HG03175 (cell line): ENCODE results near the gene RALGPS2.
"Not testable (repeated sequence)": the region's sequence is repeated elsewhere in the genome, so short reads cannot be mapped to it uniquely, and the experiment has no call there.

Source experiments
- ATAC-seq: cut with Tn5 transposase; IDR thresholded peaks from one replicate; pipeline ENCODE4 v1.9.1; 2021; ENCODE audit warnings: mild to moderate bottlenecking, moderate library complexity; ENCODE audit not compliant: unreplicated experiment

RALGPS2 gene

DNA sequence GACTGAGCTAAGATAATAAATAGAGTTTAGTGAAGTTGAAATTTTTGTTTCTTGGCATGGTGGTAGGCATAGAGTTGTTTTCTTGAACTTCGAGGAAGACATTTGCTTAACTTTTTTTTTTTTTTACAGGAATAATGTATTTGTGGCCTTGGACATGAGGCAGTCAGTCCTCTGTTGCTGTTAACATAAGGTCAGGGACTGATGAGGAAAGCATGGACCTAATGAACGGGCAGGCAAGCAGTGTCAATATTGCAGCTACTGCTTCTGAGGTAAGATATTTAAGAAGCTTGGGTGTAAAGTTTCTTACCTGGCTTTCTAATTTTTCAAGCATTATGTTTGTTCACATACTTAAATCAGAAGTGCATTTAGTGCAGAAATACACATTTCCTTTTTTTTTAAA, 51.5 kb downstream of the RALGPS2 start:
- ATAC-seq, result no peak

DNA sequence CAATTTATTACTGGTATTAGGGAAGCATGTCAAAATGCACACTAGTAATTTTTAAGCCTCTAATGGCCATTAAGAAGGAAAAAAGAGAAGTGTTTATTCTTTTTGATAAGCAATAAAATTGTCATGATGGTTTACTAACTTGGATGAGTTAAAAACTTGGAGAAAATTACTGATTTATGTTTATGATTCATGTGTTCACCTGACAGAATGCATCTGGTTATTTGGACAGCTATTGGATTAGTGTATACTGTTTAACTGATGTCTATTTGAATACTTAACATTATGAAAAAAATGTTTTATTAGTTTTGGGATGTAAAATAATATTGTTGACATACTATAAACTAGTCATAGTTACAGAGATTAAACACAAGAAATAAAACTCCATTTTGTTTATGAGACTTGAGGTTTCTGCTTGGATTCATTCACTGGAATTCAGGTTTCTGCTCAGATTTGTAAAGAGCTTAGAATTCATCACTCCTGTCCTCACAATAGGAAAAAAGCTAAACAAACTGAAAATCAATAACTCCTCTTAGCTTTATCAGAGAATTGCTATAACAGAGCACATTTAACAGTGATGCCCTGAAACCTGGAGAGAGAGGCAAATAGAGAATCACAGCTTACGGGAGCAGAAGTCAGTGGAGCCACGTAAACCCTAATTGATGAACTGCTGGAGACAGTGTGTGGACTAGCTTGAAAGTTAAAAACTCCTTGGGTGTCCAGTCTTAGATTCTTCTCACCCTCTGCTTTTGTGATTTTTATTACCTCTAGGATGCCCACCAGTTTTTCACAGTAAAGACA, 56.7 kb downstream of the RALGPS2 start:
- no peak for ATAC-seq

DNA sequence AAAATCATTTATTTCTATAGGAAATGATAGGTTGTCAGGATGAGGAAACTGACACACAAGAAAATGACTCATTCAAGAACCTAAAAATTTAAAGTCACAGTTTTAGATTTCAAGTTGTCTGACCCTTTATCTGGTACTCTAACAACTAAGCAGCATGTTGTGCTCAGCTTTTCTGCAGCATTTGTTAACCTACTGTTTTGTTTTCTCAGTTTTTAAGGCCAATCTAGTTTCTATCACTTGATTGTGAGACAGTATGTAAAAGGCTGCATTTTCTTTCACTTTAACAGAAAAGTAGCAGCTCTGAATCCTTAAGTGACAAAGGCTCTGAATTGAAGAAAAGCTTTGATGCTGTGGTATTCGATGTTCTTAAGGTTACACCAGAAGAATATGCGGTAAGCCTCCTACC, 59.1 kb downstream of the RALGPS2 start:
- no peak for ATAC-seq

DNA sequence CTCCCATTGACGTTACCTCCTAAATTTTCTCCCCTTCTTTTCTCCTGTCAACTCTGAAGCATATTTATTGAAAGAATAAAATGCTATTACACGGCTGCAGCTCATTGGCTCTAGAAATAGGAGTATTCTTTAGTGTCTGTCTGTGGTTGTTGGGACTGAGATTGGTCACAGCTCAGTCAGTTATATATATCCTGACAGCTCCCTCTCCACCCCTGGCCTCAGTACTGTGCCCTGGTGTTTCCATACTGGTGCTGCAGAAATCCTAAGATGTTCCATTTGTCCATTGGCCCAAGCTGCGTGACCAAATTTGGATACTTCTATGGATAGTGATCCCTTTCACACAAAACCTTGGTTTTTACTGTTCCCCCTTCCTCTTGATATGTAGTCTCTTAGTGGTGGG, 67.3 kb downstream of the RALGPS2 start:
- ATAC-seq, result no peak

DNA sequence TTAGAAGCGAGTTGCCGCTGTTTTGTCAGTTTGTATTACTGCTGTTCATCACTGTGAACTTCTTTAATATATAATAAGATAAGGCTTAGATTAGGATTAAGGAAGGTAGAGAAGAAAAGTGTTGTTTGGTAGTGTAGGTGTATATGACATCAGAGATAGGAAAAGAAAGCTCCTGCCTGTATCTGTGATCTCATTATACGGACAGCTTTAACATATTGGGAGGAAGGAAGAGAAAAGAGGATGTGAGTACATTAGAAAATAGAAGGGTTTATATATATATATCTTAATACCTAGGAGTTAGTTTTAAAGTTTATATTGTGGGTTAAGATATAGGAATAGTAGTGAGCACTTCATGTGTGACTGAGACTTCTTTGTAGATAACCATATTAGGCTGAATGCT, 71.0 kb downstream of the RALGPS2 start:
- ATAC-seq, result no peak

DNA sequence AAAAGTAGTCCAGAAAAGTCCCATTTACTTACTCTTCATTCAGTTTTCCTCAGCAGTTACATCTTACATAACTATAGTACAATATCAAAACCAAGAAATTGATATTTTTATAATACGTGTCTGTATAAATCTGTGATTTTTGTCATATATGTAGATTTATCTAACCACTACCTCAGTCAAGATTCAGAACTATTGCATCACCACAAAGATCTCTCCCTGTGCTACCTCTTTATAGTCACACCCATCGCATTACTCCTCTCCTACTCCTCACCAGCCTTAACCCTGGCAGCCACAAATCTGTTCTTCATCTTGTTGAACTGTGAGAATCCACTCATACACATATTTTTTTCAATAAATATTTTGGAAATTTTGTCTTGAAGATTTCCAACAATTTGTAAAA, 72.5 kb downstream of the RALGPS2 start:
- ATAC-seq, result no peak

DNA sequence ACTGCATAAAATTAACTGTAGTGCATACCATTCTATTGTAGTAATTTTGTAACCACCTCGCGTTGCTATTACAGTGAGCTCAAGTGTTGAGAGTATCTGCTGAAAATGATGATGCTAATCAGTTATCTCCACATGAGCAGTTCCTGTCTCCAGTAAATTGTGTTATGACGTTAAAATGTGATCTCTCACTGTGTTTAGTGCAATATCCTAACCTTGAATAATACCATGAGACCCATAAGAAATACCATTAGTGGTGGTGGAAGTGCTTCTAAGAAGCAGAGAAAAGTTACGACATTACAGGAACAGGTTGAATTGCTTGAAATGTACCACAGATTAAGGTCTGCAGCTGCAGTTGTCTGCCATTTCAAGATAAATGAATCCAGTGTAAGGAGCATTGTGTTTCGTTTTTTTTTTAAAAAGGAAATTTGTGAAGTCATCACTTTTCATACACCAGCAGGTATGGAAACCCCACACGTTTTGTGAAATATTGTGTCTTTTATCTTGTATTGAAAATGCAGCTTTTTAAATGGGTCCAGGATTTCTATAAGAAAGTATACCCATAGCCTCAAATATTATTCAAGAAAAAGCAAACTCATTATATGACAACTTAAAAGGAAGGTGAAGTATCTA, 73.3 kb downstream of the RALGPS2 start:
- no peak for ATAC-seq

GRCh38 chr1:178802873-178803272, 77.8 kb downstream of the RALGPS2 start:
- no peak for ATAC-seq

- no peak for ATAC-seq
These were observed 81.7 kb downstream of the RALGPS2 start for GRCh38 chr1:178806665-178807300.

- no peak for ATAC-seq
These were observed 83.5 kb downstream of the RALGPS2 start for GRCh38 chr1:178808529-178808928.

GRCh38 chr1:178810585-178810984, 85.5 kb downstream of the RALGPS2 start:
- no peak for ATAC-seq

DNA sequence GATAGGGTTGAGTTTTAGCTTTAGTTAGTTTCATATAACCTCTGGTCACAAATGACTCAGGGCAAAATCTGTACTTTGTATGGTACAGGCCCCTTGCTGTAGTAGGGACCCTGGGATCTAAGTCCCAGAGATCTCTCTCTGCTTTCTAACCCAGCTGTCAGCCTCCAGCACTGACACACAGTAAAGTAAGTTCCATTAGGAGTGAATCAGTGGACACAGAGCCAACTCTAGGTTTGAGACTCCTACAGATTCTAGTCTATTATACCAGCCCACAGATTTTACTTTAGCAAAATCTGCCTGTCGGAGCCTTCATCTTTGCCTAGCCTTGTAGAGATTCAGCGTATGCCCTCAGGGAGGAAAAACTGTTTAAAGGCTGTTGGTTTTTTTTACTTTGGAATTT, 93.4 kb downstream of the RALGPS2 start:
- no peak for ATAC-seq

DNA sequence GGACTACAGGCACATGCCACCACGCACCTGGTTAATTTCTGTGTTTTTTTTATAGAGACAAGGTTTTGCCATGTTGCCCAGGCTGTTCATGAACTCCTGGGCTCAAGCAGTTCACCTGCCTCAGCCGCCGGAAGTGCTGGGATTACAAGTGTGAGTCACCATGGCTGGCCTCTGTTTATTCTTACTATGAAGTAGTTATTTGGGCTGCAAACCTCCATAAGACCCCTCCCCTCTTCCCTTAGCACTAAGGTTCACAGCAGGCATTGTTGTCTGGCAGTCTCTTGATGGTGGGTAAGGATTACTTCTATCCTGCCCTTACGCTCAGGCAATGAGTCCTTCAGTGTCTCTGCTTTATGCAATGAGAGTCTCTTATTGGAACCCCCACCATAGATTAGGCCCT, 94.1 kb downstream of the RALGPS2 start:
- ATAC-seq, result no peak

- ATAC-seq, result no peak
These were observed 96.3 kb downstream of the RALGPS2 start for GRCh38 chr1:178821134-178821866.

DNA sequence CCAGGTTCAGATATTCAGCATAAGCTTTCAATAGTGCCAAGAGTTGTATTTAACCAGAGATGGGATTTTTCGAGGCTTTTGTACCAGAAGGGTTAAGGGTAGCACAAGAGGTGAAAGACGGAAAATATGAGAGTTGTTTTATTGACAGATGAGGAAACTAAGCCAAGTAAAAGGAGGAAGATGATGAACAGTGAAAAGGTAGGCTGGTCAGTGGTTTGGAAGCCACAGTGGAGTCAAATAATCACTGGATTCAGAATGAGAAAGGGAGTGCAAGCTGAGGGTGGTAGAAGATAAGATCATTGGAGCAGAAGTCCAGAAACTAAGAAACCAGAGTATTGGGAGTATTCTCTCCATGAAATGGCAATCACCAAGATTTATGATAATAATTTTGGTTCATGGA, 100.1 kb downstream of the RALGPS2 start:
- ATAC-seq, result no peak

DNA sequence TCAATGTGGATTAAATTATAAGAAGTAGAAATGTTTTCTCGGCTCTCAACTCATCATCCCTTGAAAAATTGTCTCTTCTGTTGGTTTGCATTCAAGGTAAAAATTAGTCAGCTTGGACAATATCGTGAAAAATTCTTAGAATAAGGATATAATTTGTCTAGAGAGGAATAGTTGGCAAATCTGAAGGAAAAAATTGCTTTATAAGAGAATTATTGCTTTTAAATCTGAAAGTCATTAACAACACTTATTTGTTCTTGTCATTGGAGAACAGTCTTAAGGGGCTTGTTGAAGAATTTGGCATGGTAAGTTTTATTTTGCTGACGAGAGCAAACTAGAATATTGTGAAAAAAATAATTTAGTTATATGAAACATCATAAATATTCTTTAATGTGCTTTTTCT, 119.4 kb downstream of the RALGPS2 start:
- no peak for ATAC-seq

GRCh38 chr1:178846306-178846705, 121.3 kb downstream of the RALGPS2 start:
- no peak for ATAC-seq

DNA sequence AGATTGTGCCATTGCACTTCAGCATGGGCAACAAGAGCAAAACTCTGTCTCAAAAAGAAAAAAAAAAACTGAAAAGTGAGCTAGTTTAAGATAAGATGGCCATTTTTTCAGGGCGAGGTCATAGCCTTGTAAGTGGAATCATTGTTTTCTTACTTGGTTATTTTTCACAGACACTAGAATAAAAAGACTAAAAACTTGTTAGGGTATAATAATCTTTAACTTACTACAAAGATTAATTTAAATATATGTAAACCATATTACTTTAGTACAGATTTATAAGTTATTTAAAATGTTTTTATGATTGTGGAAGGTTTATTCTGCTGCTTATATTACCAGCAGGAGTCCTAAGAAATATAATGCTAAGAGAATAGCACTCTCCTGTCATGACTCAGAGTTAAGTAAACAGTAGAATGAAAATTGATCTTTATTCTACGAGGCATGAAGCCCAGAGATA, 122.4 kb downstream of the RALGPS2 start:
- no peak for ATAC-seq

- not testable (repeated sequence) for ATAC-seq
These were observed 122.9 kb downstream of the RALGPS2 start for GRCh38 chr1:178847919-178848318.

DNA sequence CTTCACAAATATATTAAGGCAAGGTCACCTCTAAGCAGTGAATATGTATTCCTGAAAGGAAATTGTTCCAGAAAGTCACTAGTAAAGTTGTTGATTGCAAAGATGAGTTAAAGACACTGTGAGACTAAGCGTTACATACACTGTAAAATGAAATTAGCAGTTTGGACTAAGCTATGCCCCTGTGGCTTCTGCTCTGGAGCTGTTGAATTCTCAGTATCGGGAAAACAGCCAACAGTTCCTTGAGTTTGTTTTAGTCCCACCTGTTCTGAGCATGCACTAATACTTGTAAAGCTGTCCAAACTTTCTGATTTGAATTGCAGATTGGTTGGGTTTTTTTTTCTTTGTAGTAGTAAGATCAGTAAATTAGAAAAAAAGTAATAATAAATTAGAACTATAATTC, 124.9 kb downstream of the RALGPS2 start:
- ATAC-seq, result no peak

DNA sequence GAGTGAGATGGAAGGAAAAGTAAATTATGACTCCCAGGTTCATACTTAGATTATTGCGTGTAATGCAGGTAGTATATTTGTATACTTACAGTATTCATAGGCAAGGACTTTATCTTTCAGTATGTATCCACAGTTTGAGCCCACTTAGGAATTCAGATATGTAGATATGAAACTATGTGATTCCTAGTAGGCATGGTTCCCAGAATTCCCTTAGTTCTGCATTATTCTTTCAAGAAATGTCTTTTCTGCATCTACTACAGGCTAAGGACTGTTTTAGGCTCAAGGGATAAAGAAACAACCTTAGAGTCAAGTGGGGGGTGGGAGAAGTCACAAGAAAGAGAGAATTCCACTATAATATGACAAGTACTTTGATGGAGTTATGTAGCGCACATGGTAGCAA, 132.1 kb downstream of the RALGPS2 start:
- no peak for ATAC-seq
